Vagina (tissue), 2 donors: ENCODE results near the gene EPS8L3.

Experiments used
- CTCF ChIP-seq, 3 experiments: fragments of 450-650 bp in 2 of 3; fragments of 200-600 bp in 1 of 3; sonication (generic) in 1 of 3; IDR thresholded peaks; one replicate each; pipeline ENCODE4 v1.5.1; 2017 to 2019; ENCODE audit warnings: antibody characterized with exemption in 3 of 3, mild to moderate bottlenecking in 2 of 3, moderate library complexity in 2 of 3
- POLR2A ChIP-seq, 2 donors: fragments of 450-650 bp; IDR thresholded peaks; one replicate each; pipeline ENCODE4 v1.6.1; 2017; ENCODE audit warnings: antibody characterized with exemption in 2 of 2, mild to moderate bottlenecking in 2 of 2, moderate library complexity in 2 of 2
- POLR2AphosphoS5 ChIP-seq, 2 donors: sonication (generic); formaldehyde crosslinking; IDR thresholded peaks; one replicate each; pipeline ENCODE4 v1.9.0; 2017; ENCODE audit warnings: antibody characterized with exemption in 2 of 2, mild to moderate bottlenecking in 2 of 2, low read depth in 1 of 2; ENCODE audit not compliant: insufficient read depth in 1 of 2

DNA sequence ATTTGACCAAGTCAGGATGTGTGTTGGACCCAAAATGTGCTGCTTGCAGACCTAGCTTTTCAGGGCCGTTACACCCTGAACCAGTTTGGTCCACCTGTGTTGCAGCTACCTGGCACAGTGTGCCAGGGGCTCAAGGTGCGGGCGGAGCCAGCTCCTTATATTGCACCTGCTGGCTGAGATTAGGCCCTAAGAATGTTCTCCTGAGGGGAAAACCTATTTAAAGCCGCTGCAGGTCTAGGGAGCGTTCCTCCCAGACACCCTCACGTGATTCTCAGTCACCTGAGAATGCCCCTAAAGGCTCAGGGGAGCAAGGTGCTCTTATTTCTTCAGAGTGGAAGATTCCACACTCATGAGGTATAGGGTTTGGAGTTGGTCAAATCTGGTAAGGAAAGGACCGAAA, 34.9 kb downstream of the EPS8L3 start:
- TF ChIP-seq CTCF (IDR thresholded peaks at IDR 0.05) (no peak), POLR2A (IDR thresholded peaks at IDR 0.05) (no peak), POLR2AphosphoS5 (IDR thresholded peaks at IDR 0.05; ENCODE audit: insufficient read depth in 1 of 2, low read depth in 1 of 2) (no peak)
